K562 (cell line): ENCODE measurements around the gene JPH3. TPM values are rescaled to one million over a fixed set of nuclear protein-coding genes. Genes with fewer than 3 reads are reported as not detected.

ENCODE experiments used
- ATAC-seq: fragments of 200-7000 bp; cut with Tn5 transposase; 3 replicates; pipeline ENCODE4 v1.9.1; 2020; ENCODE audit warnings: moderate library complexity
- BruUV-seq: library from RNA; stranded (reverse); fragments of 400-500 nt; replicated peaks from 2 replicates; lab custom pipeline; 2021; lab: Mats Ljungman, UMichigan
- CTCF ChIA-PET: fragments of 300-600 bp; formaldehyde crosslinking; extraction: SDS; loops from one replicate; lab custom pipeline; 2021; ENCODE audit warnings: low intra/inter-chr PET ratio; lab: Yijun Ruan, JAX
- POLR2A ChIA-PET: fragments of 300-600, 350-650 bp; sonication (Branson Sonifier 250); formaldehyde crosslinking; extraction: SDS; loops from one replicate; lab custom pipeline; 2021; ENCODE audit warnings: antibody characterized with exemption, inconsistent platforms; lab: Yijun Ruan, JAX
- DNase-seq, 4 experiments: peaks; one replicate each; pipeline versions ENCODE4 v3.0.0 to v3.0.0-alpha.2; 2011 to 2018; ENCODE audit warnings: low spot score in 3 of 4, mixed read lengths in 3 of 4; ENCODE audit errors: extremely low read depth in 1 of 4
- FAIRE-seq: peaks from 2 replicates; lab custom pipeline; 2011; peaks lifted over from hg19 to GRCh38; lab: Jason Lieb, UNC
- H2AFZ ChIP-seq: 2 replicates; pipeline ENCODE4 v1.6.0; 2011; ENCODE audit warnings: low read depth, low read length, control low read depth, inconsistent platforms
- H3K27ac ChIP-seq: fragments of 200-600 bp; 3 replicates; pipeline ENCODE4 v1.8.0; 2011; ENCODE audit warnings: low read depth, mild to moderate bottlenecking, control low read depth, inconsistent platforms, low read length, moderate library complexity, mixed read lengths; ENCODE audit errors: extremely low read depth
- H3K27me3 ChIP-seq, 2 experiments: fragments of 300-600 bp in 1 of 2; 2 replicates in 1 of 2; 3 replicates in 1 of 2; pipeline versions ENCODE4 v1.6.0 to v1.8.0; 2011; ENCODE audit warnings: inconsistent platforms in 2 of 2, low read length in 2 of 2, mild to moderate bottlenecking in 1 of 2, mixed read lengths in 1 of 2, moderate library complexity in 1 of 2; ENCODE audit not compliant: control insufficient read depth in 2 of 2, insufficient read depth in 2 of 2
- H3K36me3 ChIP-seq: fragments of 300-600 bp; 3 replicates; pipeline ENCODE4 v1.8.0; 2011; ENCODE audit warnings: mild to moderate bottlenecking, low read length, inconsistent platforms; ENCODE audit not compliant: control insufficient read depth, insufficient read depth
- H3K4me1 ChIP-seq, 2 experiments: fragments of 200-600 bp in 1 of 2; replicated peaks in 1 of 2; 2 replicates in 1 of 2; 3 replicates in 1 of 2; pipeline versions ENCODE4 v1.5.1 to v1.8.0; 2011; ENCODE audit warnings: inconsistent platforms in 2 of 2, low read length in 2 of 2, mild to moderate bottlenecking in 1 of 2, mixed read lengths in 1 of 2, moderate library complexity in 1 of 2; ENCODE audit not compliant: control insufficient read depth in 2 of 2, insufficient read depth in 2 of 2
- H3K4me2 ChIP-seq: 2 replicates; pipeline ENCODE4 v1.6.1; 2011; ENCODE audit warnings: low read length, control low read depth, inconsistent platforms, mixed read lengths; ENCODE audit not compliant: insufficient read depth
- H3K4me3 ChIP-seq: fragments of 200-600 bp; sonication (generic), shearing (Covaris generic); 2 replicates; pipeline ENCODE4 v1.5.1; 2016; ENCODE audit warnings: control low read depth, inconsistent platforms
- H3K79me2 ChIP-seq: fragments of 200-600 bp; 3 replicates; pipeline ENCODE4 v1.8.0; 2011; ENCODE audit warnings: low read length, inconsistent platforms; ENCODE audit not compliant: control insufficient read depth, insufficient read depth
- H3K9ac ChIP-seq, 2 experiments: 2 replicates each; pipeline versions ENCODE4 v1.6.0 to v1.6.1; 2011; ENCODE audit warnings: low read depth in 2 of 2, low read length in 2 of 2, control low read depth in 1 of 2, inconsistent platforms in 1 of 2, mild to moderate bottlenecking in 1 of 2, mixed read lengths in 1 of 2; ENCODE audit not compliant: insufficient read depth in 1 of 2
- H3K9me1 ChIP-seq: one replicate; pipeline ENCODE4 v1.6.0; 2011; ENCODE audit warnings: inconsistent platforms, mild to moderate bottlenecking, low read length, moderate library complexity; ENCODE audit not compliant: control insufficient read depth, insufficient read depth
- H3K9me3 ChIP-seq: replicated peaks from 2 replicates; pipeline ENCODE4 v1.5.1; 2011; ENCODE audit warnings: low read depth, low read length, inconsistent platforms; ENCODE audit not compliant: control insufficient read depth, insufficient read depth
- H4K20me1 ChIP-seq: replicated peaks from 2 replicates; pipeline ENCODE4 v1.6.1; 2011; ENCODE audit warnings: low read length, inconsistent platforms, mixed read lengths; ENCODE audit not compliant: control insufficient read depth, insufficient read depth
- ESRRA ChIP-seq: fragments of 450-650 bp; IDR thresholded peaks from 2 replicates; pipeline ENCODE4 v1.6.1; 2014; ENCODE audit warnings: low read depth, mild to moderate bottlenecking, moderate library complexity, borderline replicate concordance
- FOXK1 ChIP-seq: sonication (generic); formaldehyde crosslinking; IDR thresholded peaks from 2 replicates; pipeline ENCODE4 v1.8.0; 2022; ENCODE audit warnings: missing genetic modification reagents, mild to moderate bottlenecking, borderline replicate concordance
- FOXK2 ChIP-seq, 2 experiments: fragments of 450-650 bp; IDR thresholded peaks in 1 of 2; conservative IDR thresholded peaks in 1 of 2; 2 replicates each; pipeline ENCODE4 v1.6.1; 2016; ENCODE audit warnings: low read depth in 2 of 2, mild to moderate bottlenecking in 1 of 2
- NFIX ChIP-seq: fragments of 250-450 bp; sonication (Bioruptor Pico); IDR thresholded peaks from 2 replicates; pipeline ENCODE4 v1.4.0; 2020; ENCODE audit warnings: low read depth, mild to moderate bottlenecking, moderate library complexity
- PCBP1 ChIP-seq: fragments of 200-400 bp; formaldehyde crosslinking; IDR thresholded peaks from 2 replicates; pipeline ENCODE4 v1.6.1; 2018; ENCODE audit warnings: mild to moderate bottlenecking, low read depth, low read length; ENCODE audit not compliant: poor library complexity, severe bottlenecking
- PCBP2 ChIP-seq: fragments of 200-400 bp; formaldehyde crosslinking; IDR thresholded peaks from 2 replicates; pipeline ENCODE4 v1.6.1; 2018; ENCODE audit warnings: low read length, low read depth, mild to moderate bottlenecking, moderate library complexity; ENCODE audit not compliant: poor library complexity, severe bottlenecking
- RB1 ChIP-seq: fragments of 450-650 bp; IDR thresholded peaks from 2 replicates; pipeline ENCODE4 v1.6.1; 2017; ENCODE audit warnings: low read depth, mild to moderate bottlenecking
- SMAD3 ChIP-seq: fragments of 450-650 bp; formaldehyde crosslinking; conservative IDR thresholded peaks from 2 replicates; pipeline ENCODE4 v1.4.0; 2020; ENCODE audit warnings: mild to moderate bottlenecking
- ZNF280B ChIP-seq: fragments of 250-450 bp; sonication (Bioruptor Pico); IDR thresholded peaks from 2 replicates; pipeline ENCODE4 v1.5.1; 2021; ENCODE audit warnings: mild to moderate bottlenecking
- ZNF408 ChIP-seq: fragments of 250-450 bp; sonication (Bioruptor Pico); IDR thresholded peaks from 2 replicates; pipeline ENCODE4 v1.4.0; 2020; ENCODE audit warnings: low read depth, mild to moderate bottlenecking, moderate library complexity
- WGBS: fragments of 100-300 bp; shearing (Covaris generic); methylation state at CpG from one replicate; pipeline ENCODE4 v1.1.6; 2016; ENCODE audit warnings: low coverage, mixed read lengths; ENCODE audit not compliant: insufficient coverage; ENCODE audit errors: missing lambda C conversion rate; 5-methylcytosine and 5-hydroxymethylcytosine counted together
- in situ Hi-C: fragments of 300-500 bp; cut with MboI; formaldehyde crosslinking; loops from 4 replicates; pipeline ENCODE4 v1.15.0; 2018; ENCODE audit warnings: inconsistent platforms, mixed read lengths
- intact Hi-C: fragments of 100-400 bp; cut with micrococcal nuclease; formaldehyde crosslinking; loops from 2 replicates; pipeline ENCODE4 v1.14.2; 2022
- polyA plus RNA-seq, 8 experiments: library from polyadenylated mRNA; depleted of rRNA in 4 of 8; stranded (reverse) in 5 of 8; unstranded in 3 of 8; fragments of >200 nt; fragmentation: Nextera tagmentation in 2 of 8; fragmentation: Illumina TruSeq in 1 of 8; extraction: Ambion mirVana in 2 of 8; extraction: Trizol in 1 of 8; gene quantifications; 2 replicates each; pipeline versions ENCODE4 v1.2.1 to v1.2.3, GENCODE V29; 2011 to 2014; ENCODE audit warnings: inconsistent platforms in 1 of 8, missing spikeins in 1 of 8
- total RNA-seq, 7 experiments: library from RNA; depleted of rRNA in 6 of 7; stranded (reverse); fragments of >200 nt in 6 of 7; fragmentation: Illumina TruSeq in 2 of 7; extraction: Trizol in 2 of 7; gene quantifications; 2 replicates each; pipeline versions ENCODE4 v1.2.1 to v1.2.3, GENCODE V29; 2011 to 2021; ENCODE audit warnings: low replicate concordance in 1 of 7
- TF ChIP-seq, protein P1 (sequence below): fragments of 450-650 bp; formaldehyde crosslinking; IDR thresholded peaks from 2 replicates; pipeline ENCODE4 v1.4.0; 2020; ENCODE audit warnings: mild to moderate bottlenecking, moderate library complexity

Gene JPH3
- total and polyA plus RNA-seq, 9 of the 15 experiments (the other 6 are each of a cell fraction or from before 2014, with no cell fraction given), result 0.01 TPM; not detected in 8

DNA sequence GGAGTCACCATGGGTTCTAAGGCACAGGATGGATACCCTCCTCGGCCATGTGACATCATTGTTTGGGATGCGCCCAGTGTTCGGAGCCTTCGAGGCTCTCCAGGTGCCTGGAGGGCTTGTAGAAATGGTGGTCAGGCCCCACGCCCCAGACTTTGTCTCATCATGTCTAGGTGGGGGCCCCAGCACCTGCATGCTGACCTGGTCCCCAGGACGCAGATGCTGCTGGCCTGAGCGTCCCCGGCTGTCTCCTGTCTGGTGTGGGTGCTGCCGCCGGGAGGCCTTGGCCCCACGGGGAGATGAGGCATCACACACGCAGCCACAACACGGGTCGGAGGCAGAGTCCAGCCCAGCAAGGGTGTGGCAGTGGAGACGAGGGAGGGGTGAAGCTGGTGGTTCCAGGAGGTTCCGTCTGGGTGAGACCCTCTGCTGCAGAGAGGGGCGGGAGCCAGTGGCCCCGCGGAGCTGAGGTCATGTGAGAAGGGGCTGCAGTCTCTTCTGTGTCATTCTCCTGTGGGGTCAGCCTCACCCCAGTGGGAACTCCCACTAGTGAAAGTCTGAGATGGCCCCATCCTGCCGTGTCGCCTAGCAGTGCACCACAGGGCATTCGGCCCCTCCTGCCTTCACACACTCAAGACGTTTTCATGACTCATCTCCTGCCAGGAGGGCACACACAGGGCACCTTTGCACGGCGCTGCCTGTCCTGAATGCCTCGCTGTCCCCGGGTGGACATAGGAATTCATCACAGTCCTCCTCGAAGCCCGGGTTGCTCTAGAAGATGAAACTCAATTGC, 46.6 kb downstream of the JPH3 start:
- in situ Hi-C loops, result loop anchor here (25.0 kb wide), 1 partner anchor 1087 kb away; the partner anchor contains the start of genes FOXC2 and MTHFSD
- ChIA-PET CTCF (no interaction called here), POLR2A (interaction anchor here (0.6 to 1.3 kb wide), 4 partner anchors 9 to 403 kb away, joined by 3 read pairs; no protein-coding TSS in a partner anchor)
- FAIRE-seq (no peak), DNase-seq (no peak), ATAC-seq (no peak)
- 1% methylated on average over 26 of the region's 29 CpGs for WGBS
- H3K36me3 ChIP-seq, result no peaks in the 10 kb centered on the region
- H3K9ac ChIP-seq, result no peak overlapping the region
- no peak overlapping the region for H3K27ac ChIP-seq
- H3K4me1 ChIP-seq, result peaks cover 0 to 22% of the 10 kb centered on the region in 2 experiments; a peak in 2 of 5 replicates
- peaks cover 13% of the 10 kb centered on the region for H4K20me1 ChIP-seq
- H3K79me2 ChIP-seq, result no peaks in the 10 kb centered on the region
- no peak overlapping the region for H2AFZ ChIP-seq
- H3K9me1 ChIP-seq, result no peaks in the 10 kb centered on the region
- H3K9me3 ChIP-seq, result no peaks in the 10 kb centered on the region
- H3K4me3 ChIP-seq, result no peak overlapping the region
- H3K4me2 ChIP-seq, result no peak overlapping the region
- intact Hi-C loops, result no loop called here
- BruUV-seq, result no TSS peak
- TF ChIP-seq ZNF408 (CRISPR knock-in tag) (no peak), NFIX (CRISPR knock-in tag) (no peak), RB1 (no peak), SMAD3 (CRISPR knock-in tag) (no peak), PCBP1 (no peak), FOXK2 (conservative IDR thresholded peaks at IDR 0.05 in 1 of 2, IDR thresholded peaks at IDR 0.05 in 1 of 2; ENCODE audit: low read depth in 2 of 2) (no peak), ESRRA (no peak), FOXK1 (CRISPR knock-in tag) (no peak), PCBP2 (no peak), ZNF280B (CRISPR knock-in tag) (no peak)
- TF ChIP-seq, protein P1, sequence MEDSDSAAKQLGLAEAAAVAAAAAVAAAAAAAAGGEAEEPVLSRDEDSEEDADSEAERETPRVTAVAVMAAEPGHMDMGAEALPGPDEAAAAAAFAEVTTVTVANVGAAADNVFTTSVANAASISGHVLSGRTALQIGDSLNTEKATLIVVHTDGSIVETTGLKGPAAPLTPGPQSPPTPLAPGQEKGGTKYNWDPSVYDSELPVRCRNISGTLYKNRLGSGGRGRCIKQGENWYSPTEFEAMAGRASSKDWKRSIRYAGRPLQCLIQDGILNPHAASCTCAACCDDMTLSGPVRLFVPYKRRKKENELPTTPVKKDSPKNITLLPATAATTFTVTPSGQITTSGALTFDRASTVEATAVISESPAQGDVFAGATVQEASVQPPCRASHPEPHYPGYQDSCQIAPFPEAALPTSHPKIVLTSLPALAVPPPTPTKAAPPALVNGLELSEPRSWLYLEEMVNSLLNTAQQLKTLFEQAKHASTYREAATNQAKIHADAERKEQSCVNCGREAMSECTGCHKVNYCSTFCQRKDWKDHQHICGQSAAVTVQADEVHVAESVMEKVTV, result no peak
- H3K27me3 ChIP-seq, result peaks cover 54 to 86% of the 10 kb centered on the region in 2 experiments
